OCI-M2 (cell line): ENCODE results near the gene MEIOSIN.
"Not testable (repeated sequence)": the region's sequence is repeated elsewhere in the genome, so short reads cannot be mapped to it uniquely, and the experiment has no call there.

Experiments
- DNase-seq: peaks from one replicate; lab custom pipeline; 2025; ENCODE audit not compliant: unreplicated experiment; lab: John Stamatoyannopoulos, UW

MEIOSIN gene

GRCh38 chr19:45717983-45718650 is 15.1 kb upstream of the MEIOSIN start:
- DNase-seq: no peak

- DNase-seq: not testable (repeated sequence)
Observed at GRCh38 chr19:45720065-45720464, 13.2 kb upstream of the MEIOSIN start.

- not testable (repeated sequence) for DNase-seq
Observed at GRCh38 chr19:45728683-45729082, 4.6 kb upstream of the MEIOSIN start.

- DNase-seq: no peak
Observed at GRCh38 chr19:45729800-45730290, 3.4 kb upstream of the MEIOSIN start.

GRCh38 chr19:45730368-45731288 is 2.6 kb upstream of the MEIOSIN start, which contains the start of gene FBXO46:
FBXO46 (minus strand) TSS chr19:45730896; CDS start chr19:45713495, 17,401 bp downstream.
- DNase-seq: peak; percentile 88

GRCh38 chr19:45739498-45740439 is 6.5 kb downstream of the MEIOSIN start:
- no peak for DNase-seq

GRCh38 chr19:45742969-45743368 is 9.7 kb downstream of the MEIOSIN start:
- no peak for DNase-seq

- no peak for DNase-seq
Observed at GRCh38 chr19:45745606-45746005, 12.4 kb downstream of the MEIOSIN start.

GRCh38 chr19:45746866-45747265 is 13.6 kb downstream of the MEIOSIN start:
- DNase-seq: no peak

GRCh38 chr19:45747513-45747912 is 14.3 kb downstream of the MEIOSIN start:
- no peak for DNase-seq

- DNase-seq: not testable (repeated sequence)
Observed at GRCh38 chr19:45751483-45751882, 18.2 kb downstream of the MEIOSIN start.

GRCh38 chr19:45752639-45753038 is 19.4 kb downstream of the MEIOSIN start:
- DNase-seq: no peak

GRCh38 chr19:45753548-45753947 is 20.3 kb downstream of the MEIOSIN start:
- DNase-seq: no peak

- DNase-seq: no peak
Observed at GRCh38 chr19:45754323-45754722, 21.1 kb downstream of the MEIOSIN start.

- no peak for DNase-seq
Observed at GRCh38 chr19:45757695-45758094, 24.5 kb downstream of the MEIOSIN start.

- DNase-seq: no peak
Observed at GRCh38 chr19:45758921-45759320, 25.7 kb downstream of the MEIOSIN start.

GRCh38 chr19:45761714-45762113 is 28.5 kb downstream of the MEIOSIN start:
- DNase-seq: no peak

GRCh38 chr19:45762870-45763631 is 29.8 kb downstream of the MEIOSIN start:
- DNase-seq: no peak

- no peak for DNase-seq
Observed at GRCh38 chr19:45763691-45764294, 30.6 kb downstream of the MEIOSIN start.

- no peak for DNase-seq
Observed at GRCh38 chr19:45764475-45764874, 31.2 kb downstream of the MEIOSIN start.
